ENCODE measurements around the gene CCDC192. TPM values are rescaled to one million over a fixed set of nuclear protein-coding genes. Genes with fewer than 3 reads are reported as not detected.

Gene CCDC192
- total RNA-seq, 2 experiments from 2014 or later: not detected

DNA sequence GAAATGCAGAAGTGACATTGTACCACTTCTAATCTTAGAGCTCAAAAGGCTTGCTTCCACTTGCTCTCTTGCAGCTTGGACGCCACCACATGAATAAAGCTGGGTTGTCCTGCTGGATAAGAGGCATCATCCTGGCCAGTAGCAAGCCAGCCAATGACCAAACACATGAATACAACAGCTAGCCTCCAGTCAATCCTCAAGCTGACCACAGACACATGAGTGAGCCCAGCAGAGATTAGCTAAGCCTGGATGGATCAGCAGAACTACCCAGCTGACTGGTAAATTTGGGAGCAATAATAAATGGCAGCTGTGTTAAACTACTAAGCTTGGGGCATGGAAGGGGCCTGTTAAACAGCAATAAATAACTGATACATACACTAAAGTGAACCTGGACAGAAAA is 259.3 kb downstream of the CCDC192 start:
- ChIA-PET POLR2A (interaction anchor here (0.5 kb wide), 1 partner anchor 69 kb away, joined by 6 read pairs; no protein-coding TSS in a partner anchor), CTCF (no interaction called here)

DNA sequence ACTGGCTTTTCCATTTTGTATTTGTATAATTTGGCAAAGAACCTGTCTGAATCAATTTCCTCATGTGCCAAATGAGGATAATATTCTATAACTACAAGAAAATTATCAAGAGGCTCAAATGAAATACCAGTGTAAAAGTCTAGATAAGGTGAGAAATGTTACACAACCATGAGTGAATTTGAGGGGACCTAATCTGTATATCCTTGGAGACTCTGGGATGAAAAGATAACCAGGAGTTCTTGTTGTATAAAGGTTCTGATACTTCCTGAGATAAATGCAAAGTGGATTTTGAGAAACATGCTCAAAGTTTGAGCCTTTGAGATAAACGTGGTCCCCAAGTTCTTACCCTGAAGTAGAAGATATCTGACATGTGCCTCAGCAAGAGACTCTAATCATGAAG is 260.0 kb downstream of the CCDC192 start:
- ChIA-PET POLR2A (interaction anchor here (0.5 kb wide), 1 partner anchor 70 kb away, joined by 6 read pairs; no protein-coding TSS in a partner anchor), CTCF (no interaction called here)

DNA sequence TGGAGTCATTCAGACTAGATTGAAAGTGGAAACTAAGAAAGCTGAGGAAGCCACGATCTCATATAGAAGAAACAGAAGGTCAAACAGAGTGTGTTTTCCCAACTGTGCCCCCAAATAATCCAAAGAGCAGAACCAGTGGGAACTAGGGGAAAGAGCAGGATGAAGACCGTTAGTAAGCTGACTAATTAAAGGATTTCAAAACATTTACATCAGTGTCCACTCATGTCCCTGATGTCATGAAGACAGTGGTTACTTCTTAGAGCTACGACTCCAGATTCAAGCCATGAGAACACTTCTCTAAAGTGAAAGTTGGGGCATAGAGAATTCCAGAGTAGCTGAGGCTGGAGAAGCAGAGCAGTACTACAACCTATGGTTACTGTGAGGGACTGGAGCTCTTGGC is 260.7 kb downstream of the CCDC192 start:
- ChIA-PET POLR2A (no interaction called here), CTCF (no interaction called here)

DNA sequence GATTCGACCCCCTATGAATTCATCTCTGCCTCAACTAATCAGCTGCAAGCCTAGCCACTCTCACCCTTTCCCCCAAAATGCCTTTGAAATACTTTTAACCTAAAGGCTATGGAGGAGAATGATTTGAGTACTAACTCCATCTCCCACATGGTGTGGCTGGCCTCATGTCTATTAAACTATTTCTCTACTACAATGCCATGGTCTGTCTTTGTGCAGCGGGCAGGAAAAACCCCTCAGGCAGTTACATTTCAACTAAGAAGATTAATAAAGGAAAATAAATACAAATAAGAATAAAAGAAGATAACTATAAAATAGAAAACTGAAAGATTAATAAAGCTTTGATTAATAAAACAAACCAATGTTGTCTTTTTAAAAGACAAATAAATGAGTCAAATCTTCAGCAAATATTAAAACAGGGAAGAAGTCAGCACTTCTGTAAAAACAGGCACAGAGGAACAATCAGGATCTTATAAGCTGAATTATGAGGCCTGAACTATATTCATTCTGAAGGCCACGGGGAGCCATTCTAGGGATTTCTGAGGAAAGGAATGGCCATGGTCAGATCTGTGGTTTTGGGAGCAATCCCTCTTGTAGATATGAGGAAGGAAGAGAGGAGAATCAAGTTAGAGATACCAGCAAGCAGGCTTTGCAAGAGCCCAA is 264.3 kb downstream of the CCDC192 start:
- CTCF ChIA-PET: no interaction called here
- POLR2A ChIA-PET: no interaction called here

DNA sequence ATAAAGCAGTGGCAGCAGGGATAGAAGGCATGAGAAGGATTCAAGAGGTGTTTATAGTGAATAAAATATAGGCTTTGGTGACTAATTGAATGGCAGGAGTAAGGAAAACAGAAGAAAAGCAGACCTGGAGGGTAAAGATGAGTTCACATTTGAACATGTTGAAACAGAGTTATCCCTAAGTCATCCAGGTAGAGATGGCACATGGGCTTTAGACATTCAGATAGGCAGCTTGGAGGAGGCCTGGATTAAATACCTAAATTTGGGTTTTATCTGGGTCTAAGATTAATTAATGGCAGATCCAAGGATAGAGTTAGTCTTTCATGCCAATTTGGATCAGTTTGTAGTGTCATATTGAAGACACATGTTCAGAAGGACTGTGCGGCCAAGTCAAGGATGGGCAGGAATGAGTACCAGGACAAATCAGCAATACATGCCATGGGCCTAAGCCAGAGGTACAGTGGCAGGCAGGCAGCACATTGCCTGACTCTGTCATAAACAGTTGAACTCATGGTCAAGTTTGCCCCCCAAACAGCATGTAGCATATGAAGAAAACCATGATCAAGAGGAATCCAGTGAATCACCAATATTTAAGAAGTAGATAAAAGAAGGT is 264.9 kb downstream of the CCDC192 start:
- POLR2A ChIA-PET: no interaction called here

DNA sequence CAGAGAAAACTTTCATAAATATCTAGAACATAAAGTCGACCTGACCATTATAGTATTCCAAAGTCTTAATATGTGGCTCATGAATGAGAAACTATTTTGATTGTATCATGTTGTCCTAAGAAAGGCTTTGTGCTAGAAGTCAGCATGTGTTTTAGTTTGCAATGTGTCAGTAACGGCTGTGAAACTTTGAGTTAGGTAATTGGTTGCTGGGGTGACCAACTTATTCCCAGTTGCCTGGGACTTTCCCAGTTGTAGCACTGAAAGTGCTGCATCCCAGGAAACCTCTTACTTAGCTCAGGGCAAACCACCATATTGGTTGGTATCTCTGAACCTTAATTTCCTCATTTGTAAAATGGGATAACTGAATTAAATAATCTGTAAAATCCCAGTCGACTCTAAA is 265.8 kb downstream of the CCDC192 start:
- POLR2A ChIA-PET: no interaction called here

More for the DNA sequence above, 264.9 kb downstream of the CCDC192 start:
- CTCF ChIA-PET: no interaction called here

DNA sequence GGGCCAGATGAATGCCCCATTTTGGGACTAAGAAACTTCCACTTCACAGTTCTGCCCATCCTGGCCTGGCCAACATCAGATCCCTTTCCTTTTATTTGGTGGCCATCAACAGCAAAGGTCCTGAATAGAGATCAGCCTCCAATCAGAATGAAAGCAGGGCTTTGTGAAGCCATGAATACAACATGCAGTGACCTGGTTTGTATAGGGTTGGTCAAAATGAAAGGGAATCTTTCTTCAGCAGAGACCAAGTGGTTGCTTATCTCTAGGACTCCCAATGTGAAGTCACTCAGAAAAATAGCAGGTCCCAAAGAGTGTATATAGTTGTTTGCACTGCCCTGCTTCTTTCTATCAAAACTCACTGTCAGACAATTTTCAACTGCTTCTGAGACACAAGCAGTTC is 266.5 kb downstream of the CCDC192 start:
- ChIA-PET CTCF (no interaction called here), POLR2A (no interaction called here)

More for the DNA sequence above, 265.8 kb downstream of the CCDC192 start:
- CTCF ChIA-PET: no interaction called here

DNA sequence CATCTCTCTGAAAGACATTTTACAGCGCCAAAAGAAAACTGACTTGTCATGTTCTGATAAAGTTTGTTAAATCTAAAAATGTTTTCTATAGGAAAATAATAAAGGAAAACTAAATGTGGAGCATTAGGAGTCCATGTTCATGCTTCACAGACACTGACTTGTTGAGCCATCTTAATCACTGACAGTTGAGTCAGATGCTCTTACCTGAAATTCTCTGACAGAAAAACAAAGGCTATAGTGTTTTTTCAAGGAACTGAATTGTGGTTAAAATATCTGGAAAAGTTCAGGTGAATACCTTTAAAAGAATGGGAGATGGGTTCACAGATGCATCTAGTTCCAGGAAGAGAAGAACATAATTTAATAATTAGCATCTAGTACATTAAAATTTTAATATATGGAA is 266.9 kb downstream of the CCDC192 start:
- POLR2A ChIA-PET: no interaction called here
- CTCF ChIA-PET: no interaction called here

DNA sequence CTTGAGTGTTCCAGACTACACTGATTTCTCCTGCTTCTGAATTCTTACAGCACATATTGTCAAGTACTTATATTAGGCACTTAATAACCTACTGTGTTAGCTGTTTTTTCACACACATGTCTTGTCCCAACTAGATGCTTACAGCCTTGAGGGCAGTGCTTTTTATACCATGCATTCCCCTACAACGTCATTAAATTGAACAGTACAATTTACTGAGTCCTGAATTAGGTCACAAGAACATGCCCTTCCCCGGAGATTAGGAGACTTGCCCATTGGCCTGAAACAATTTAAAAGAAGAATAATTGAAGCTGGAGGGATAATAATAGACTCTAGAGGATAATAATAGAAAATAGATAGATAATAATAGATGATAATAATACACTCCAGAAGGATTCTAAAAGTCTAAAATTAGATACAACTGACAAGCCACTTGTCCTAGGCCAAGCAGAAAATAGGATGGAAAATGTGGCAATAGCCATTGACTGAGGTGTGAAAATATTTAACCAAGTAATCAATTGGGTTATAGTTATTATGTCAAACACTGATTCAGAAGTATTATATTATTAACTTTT is 267.7 kb downstream of the CCDC192 start:
- CTCF ChIA-PET: no interaction called here
- POLR2A ChIA-PET: no interaction called here

DNA sequence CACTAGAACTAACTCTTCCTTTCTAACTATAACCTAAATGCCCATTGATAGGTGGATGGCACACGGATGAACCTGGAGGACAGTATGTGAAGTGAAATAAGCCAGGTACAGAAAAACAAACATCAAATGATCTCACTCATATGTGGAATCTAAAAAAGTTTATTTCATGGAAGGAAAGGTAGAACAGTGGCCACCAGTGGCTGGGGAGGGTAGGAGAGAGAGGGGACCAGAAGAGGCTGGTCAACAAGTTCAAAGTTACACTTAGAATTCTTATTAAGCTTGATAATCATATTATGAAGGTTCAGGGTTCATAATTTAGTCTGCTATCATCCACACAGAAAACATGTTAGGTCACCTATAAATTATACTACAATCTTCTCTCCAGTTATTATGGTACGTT is 272.8 kb downstream of the CCDC192 start:
- CTCF ChIA-PET: no interaction called here
- POLR2A ChIA-PET: no interaction called here

DNA sequence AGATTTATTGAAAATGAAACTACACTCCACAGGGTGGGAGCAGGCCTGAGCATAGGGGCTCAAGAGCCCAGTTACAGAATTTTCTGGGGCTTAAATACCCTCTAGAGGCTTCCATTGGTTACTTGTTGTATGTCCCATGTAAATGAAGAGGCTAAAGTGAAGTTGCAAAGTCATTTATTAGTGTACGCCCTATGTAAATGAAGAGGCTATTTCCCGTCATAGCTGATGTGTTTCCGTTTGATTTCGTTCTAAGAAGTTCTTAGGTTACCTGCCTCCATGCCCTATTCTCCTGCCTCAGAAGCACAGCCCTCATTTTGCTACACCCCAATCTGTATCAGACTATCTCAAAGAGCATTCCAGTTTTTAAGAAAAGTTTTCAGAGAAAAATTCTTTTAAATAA is 273.3 kb downstream of the CCDC192 start:
- ChIA-PET POLR2A (no interaction called here), CTCF (no interaction called here)

DNA sequence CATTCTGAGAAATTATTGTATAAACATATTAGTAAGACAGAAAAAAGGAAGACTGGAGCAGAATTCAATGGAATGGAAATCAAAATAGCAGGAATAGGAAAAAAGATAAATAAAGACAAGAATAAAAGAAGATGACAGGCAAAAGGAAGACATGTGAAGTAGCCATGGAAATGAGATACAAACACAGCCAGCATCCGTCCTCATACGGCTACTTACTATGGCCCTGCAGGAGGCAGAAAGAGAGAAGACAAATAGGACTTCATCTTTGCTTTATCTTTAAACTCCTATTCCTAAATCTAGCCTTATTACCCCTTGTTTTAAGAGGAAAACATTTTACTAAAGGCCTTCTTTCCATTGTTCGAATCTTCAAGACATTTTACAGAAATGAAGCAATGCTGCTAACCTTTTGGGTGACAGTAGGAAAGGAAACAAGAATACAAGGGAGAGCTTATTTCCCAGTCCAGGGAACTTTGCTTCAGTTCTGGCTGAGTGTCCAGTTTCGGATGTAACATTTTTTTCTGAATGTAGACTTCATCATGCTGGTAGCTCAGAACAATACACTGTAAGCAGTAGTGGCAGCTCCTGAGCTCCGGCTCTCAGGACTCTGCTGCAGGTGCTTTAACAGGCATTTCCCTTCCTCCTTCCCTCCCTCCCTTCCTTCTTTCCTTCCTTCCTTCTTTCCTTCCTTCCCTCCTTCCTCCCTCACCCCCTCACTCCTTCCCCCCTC is 274.0 kb downstream of the CCDC192 start:
- POLR2A ChIA-PET: no interaction called here

DNA sequence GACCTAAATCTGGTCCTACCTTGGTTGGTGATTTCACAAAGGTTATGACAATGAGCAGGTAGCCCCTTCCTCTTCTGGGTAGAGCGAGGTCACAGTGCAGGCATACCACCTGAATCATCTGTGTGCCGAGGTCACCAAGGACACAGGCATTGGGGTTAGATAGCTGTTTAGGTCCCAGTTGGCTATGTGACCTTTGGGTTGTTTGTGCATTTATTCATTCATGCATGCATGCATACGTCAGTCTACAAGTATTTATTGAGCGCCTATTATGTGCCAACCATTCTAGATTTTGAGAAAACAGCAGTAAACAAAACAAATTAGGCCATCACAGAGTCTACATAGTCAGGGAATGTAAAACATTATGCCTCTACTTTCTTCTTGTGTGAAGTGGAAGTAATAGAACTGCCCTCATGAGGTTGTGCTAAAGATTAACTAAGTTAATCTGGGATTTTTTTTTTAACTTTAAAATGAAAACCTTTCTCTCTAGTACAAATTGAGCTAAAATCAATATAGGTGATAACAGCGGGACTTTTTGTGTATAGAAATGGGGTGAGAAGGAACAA is 275.6 kb downstream of the CCDC192 start:
- ChIA-PET CTCF (no interaction called here), POLR2A (no interaction called here)

More for the DNA sequence above, 274.0 kb downstream of the CCDC192 start:
- CTCF ChIA-PET: no interaction called here

DNA sequence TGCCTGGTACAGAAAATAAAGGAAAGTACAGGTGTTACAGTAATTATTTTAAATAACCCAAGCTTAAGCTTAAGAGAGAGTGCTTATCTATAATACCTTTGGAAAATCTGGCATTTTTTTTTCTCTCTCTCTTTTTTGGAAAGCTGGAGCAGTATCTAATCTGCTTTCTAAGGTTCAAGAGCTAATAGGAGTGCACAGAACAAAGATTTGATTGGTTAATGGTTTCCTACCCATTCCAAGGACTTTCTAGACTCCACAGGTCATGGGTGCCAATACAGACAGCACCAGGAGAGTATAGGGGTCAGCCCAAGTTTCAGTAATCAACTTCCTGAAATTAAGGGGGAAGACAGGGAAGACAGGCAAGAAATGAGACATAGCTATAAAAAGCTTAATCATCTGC is 276.3 kb downstream of the CCDC192 start:
- ChIA-PET CTCF (no interaction called here), POLR2A (no interaction called here)

DNA sequence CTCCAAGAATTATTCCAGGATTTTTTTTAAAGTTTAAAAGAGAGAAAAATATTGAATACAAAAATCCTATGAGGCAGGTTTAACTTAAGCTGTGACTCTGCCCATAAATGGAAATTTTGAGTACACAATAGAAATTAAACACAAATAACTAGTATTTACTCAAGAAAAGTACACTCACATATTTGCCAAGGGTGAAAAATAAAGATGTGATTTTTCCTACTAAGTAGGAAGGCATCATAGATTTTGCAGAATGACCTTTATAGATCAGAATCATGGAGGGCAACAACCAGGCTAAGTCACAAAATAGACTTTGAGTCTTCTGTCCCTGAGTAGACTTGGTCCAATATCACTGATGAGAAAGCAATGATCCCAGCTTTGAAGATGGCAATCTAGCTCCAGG is 277.7 kb downstream of the CCDC192 start:
- ChIA-PET POLR2A (no interaction called here), CTCF (no interaction called here)

DNA sequence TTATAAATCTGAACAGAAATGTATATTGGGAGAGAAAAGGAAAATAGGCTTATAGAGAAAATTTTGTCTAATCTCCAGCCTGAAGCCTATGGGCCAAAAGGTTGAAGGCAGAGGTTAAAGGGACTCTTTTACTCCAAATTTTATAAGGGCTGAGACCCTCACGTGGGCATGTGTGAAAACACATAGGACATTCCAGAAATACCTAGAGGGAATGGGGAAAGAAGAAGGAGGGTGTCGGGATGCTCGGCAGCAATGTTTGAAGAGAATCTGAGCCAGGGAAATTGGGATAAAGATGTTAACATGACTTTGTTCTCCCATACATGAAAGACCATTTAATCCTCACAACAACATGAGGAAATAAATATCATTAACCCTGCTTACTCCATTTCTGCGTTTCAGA is 278.3 kb downstream of the CCDC192 start:
- ChIA-PET CTCF (no interaction called here), POLR2A (no interaction called here)

DNA sequence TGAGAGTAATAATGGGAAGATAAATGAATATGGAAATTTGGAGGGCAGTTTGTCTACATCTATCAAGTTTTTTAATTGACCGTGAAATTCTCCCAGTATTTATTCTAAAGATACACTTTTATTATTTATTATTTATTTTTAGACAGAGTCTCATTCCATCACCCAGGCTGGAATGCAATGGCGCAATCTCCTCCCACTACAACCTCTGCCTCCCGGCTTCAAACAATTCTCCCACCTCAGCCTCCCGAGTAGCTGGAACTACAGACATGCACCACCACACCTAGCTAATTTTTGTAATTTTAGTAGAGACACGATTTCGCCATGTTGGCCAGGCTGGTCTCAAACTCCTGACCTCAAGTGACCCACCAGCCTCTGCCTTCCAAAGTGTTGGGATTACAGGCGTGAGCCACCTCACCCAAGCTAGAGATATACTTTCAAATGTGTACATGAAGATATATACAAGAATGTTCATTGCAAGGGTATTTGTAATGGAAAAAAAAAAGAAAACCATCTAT is 282.7 kb downstream of the CCDC192 start:
- ChIA-PET CTCF (no interaction called here), POLR2A (no interaction called here)

DNA sequence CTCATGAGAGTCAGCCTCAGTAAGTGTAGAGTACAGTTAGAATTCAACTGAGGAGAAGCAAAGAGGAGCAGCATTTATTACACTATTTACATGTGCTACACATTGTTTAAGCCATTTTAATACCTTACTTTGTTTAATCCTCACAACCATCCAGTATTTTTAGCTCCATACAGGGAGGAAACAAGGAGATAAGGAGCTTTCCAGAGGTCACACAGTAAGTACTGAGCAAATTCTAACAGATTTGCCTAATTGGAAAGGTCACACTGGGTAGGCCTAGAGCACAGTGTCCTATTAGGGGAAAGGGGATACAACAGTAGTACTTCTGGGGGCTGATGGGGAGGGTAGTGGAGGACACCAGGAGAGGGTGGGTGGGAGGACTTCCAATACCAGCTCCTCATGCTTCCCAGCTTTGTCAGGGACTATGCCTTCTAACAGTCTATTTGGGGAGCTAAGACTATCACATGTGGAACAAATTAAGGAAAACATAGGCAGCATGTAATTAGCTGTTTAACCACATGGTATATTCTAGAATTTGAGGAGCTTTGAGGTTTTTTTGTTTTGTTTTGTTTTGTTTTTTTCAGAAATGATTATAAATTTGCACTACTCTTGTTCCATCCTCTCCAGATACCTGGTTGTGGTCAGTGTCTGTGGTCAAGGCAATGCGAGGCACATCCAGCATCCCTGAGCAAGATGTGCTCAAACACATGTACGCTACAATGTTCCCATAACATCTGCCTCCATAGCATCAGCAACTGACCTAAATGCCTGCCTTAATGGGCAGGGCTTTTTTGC is 284.4 kb downstream of the CCDC192 start:
- ChIA-PET CTCF (no interaction called here), POLR2A (no interaction called here)

DNA sequence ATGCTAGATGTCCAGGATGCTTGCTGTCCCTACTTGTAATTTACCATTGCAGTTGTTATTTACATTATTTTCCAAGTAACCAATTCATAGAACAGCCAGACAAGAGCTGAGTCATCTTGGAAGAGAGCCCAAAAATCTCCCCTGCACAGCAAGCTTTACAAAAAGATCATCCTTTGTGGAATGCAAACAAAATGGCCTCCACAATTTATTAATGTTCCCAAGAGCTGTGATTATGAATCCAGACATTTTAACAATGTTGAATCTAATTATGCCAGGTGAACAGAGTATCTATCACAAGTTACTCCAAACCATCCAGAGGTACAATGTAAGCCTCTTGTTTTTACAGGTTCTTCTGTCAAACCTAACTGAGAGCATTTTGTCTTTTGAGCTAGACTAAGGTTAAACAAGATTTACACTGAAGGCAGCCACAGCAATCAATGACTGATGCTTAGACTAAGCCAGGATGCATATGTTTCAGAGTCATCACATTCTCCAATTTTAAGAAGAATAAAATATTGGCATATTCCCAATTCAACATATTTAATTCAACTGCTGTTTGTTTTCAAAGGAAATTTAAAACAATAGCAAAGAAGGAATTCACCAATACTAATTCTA is 285.1 kb downstream of the CCDC192 start:
- POLR2A ChIA-PET: no interaction called here
- CTCF ChIA-PET: no interaction called here

All from activated CD8-positive, alpha-beta memory T cell treated with anti-CD3 and anti-CD28 coated beads for 36 hours (primary cell).